Liver (tissue), 3 donors: ENCODE data around the gene CAPN1.

Experiments used
- GABPA ChIP-seq, 2 donors: IDR thresholded peaks in 1 of 2; conservative IDR thresholded peaks in 1 of 2; 2 replicates each; pipeline ENCODE4 v1.6.1; 2016; ENCODE audit warnings: antibody characterized with exemption in 2 of 2, mild to moderate bottlenecking in 1 of 2, moderate library complexity in 1 of 2
- JUND ChIP-seq, 2 donors: IDR thresholded peaks; 2 replicates each; pipeline ENCODE4 v1.6.1; 2016; ENCODE audit warnings: antibody characterized with exemption in 2 of 2
- RAD21 ChIP-seq, 2 donors: IDR thresholded peaks; 2 replicates each; pipeline ENCODE4 v1.6.1; 2016; ENCODE audit warnings: antibody characterized with exemption in 2 of 2, mild to moderate bottlenecking in 2 of 2
- REST ChIP-seq: IDR thresholded peaks from 2 replicates; pipeline ENCODE4 v1.6.1; 2016; ENCODE audit warnings: antibody characterized with exemption, mild to moderate bottlenecking
- TAF1 ChIP-seq: conservative IDR thresholded peaks from 2 replicates; pipeline ENCODE4 v1.6.1; 2016; ENCODE audit warnings: antibody characterized with exemption, mild to moderate bottlenecking
- YY1 ChIP-seq: IDR thresholded peaks from 2 replicates; pipeline ENCODE4 v1.6.1; 2016; ENCODE audit warnings: antibody characterized with exemption, mild to moderate bottlenecking
- ZBTB33 ChIP-seq: IDR thresholded peaks from 2 replicates; pipeline ENCODE4 v1.6.1; 2016; ENCODE audit warnings: antibody characterized with exemption
- TF ChIP-seq, protein P1 (sequence below): fragments of 150-350 bp; IDR thresholded peaks from 2 replicates; pipeline ENCODE4 v1.5.1; 2017; ENCODE audit warnings: improper control_type of control experiment, low read depth, low read length; ENCODE audit not compliant: missing input control
- donor health status: healthy.
- donor health status: healthy.

GRCh38 chr11:65135633-65136145 is 46.0 kb upstream of the CAPN1 start:
- TF ChIP-seq, protein P1, sequence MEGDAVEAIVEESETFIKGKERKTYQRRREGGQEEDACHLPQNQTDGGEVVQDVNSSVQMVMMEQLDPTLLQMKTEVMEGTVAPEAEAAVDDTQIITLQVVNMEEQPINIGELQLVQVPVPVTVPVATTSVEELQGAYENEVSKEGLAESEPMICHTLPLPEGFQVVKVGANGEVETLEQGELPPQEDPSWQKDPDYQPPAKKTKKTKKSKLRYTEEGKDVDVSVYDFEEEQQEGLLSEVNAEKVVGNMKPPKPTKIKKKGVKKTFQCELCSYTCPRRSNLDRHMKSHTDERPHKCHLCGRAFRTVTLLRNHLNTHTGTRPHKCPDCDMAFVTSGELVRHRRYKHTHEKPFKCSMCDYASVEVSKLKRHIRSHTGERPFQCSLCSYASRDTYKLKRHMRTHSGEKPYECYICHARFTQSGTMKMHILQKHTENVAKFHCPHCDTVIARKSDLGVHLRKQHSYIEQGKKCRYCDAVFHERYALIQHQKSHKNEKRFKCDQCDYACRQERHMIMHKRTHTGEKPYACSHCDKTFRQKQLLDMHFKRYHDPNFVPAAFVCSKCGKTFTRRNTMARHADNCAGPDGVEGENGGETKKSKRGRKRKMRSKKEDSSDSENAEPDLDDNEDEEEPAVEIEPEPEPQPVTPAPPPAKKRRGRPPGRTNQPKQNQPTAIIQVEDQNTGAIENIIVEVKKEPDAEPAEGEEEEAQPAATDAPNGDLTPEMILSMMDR, result no peak
- TF ChIP-seq TAF1, result no peak
- TF ChIP-seq JUND (IDR thresholded peaks at IDR 0.05), result no peak
- TF ChIP-seq ZBTB33, result no peak
- no peak for TF ChIP-seq REST
- TF ChIP-seq GABPA (IDR thresholded peaks at IDR 0.05 in 1 of 2, conservative IDR thresholded peaks at IDR 0.05 in 1 of 2), result no peak
- no peak for TF ChIP-seq YY1
- no peak for TF ChIP-seq RAD21 (IDR thresholded peaks at IDR 0.05)
